ENCODE data around the gene CLEC16A.

Gene CLEC16A

GRCh38 chr16:11051430-11051829, 107.1 kb downstream of the CLEC16A start:
- no peak overlapping the region for H3K9ac ChIP-seq (ENCODE audit: low read length in 5 of 5)
- H3K27ac ChIP-seq (ENCODE audit: low read depth, low read length): no peak overlapping the region
- H3K36me3 ChIP-seq (ENCODE audit: control insufficient read depth in 5 of 5, insufficient read depth in 5 of 5, low read length in 5 of 5): peaks cover 4 to 74% (median 42%) of the 10 kb centered on the region in 5 donors
- no peaks in the 10 kb centered on the region for H3K27me3 ChIP-seq (ENCODE audit: control insufficient read depth in 5 of 5, insufficient read depth in 4 of 5, low read length in 5 of 5)
- no peaks in the 10 kb centered on the region for H3K9me3 ChIP-seq (ENCODE audit: control insufficient read depth in 5 of 5, low read length in 5 of 5)
- peaks cover 0 to 13% (median 2%) of the 10 kb centered on the region in 5 donors for H3K4me1 ChIP-seq (ENCODE audit: control insufficient read depth in 5 of 5, insufficient read depth in 5 of 5, low read length in 5 of 5)
- no peak overlapping the region for H3K4me3 ChIP-seq (ENCODE audit: low read depth in 1 of 5, low read length in 5 of 5)

- Histone ChIP-seq H3K27ac (ENCODE audit: low read depth, low read length) (no peak overlapping the region), H3K36me3 (ENCODE audit: control insufficient read depth in 5 of 5, insufficient read depth in 5 of 5, low read length in 5 of 5) (peaks cover 4 to 73% (median 41%) of the 10 kb centered on the region in 5 donors), H3K4me3 (ENCODE audit: low read depth in 1 of 5, low read length in 5 of 5) (no peak overlapping the region), H3K27me3 (ENCODE audit: control insufficient read depth in 5 of 5, insufficient read depth in 4 of 5, low read length in 5 of 5) (no peaks in the 10 kb centered on the region), H3K4me1 (ENCODE audit: control insufficient read depth in 5 of 5, insufficient read depth in 5 of 5, low read length in 5 of 5) (peaks cover 0 to 17% (median 4%) of the 10 kb centered on the region in 5 donors), H3K9me3 (ENCODE audit: control insufficient read depth in 5 of 5, low read length in 5 of 5) (no peaks in the 10 kb centered on the region), H3K9ac (ENCODE audit: low read length in 5 of 5) (no peak overlapping the region)
Measured at GRCh38 chr16:11051879-11052808, 107.8 kb downstream of the CLEC16A start.

- Histone ChIP-seq H3K36me3 (ENCODE audit: control insufficient read depth in 5 of 5, insufficient read depth in 5 of 5, low read length in 5 of 5) (peaks cover 0 to 61% (median 30%) of the 10 kb centered on the region in 5 donors), H3K9ac (ENCODE audit: low read length in 5 of 5) (no peak overlapping the region), H3K27me3 (ENCODE audit: control insufficient read depth in 5 of 5, insufficient read depth in 4 of 5, low read length in 5 of 5) (no peaks in the 10 kb centered on the region), H3K4me3 (ENCODE audit: low read depth in 1 of 5, low read length in 5 of 5) (no peak overlapping the region), H3K9me3 (ENCODE audit: control insufficient read depth in 5 of 5, low read length in 5 of 5) (no peaks in the 10 kb centered on the region), H3K4me1 (ENCODE audit: control insufficient read depth in 5 of 5, insufficient read depth in 5 of 5, low read length in 5 of 5) (peaks cover 0 to 15% (median 7%) of the 10 kb centered on the region in 5 donors), H3K27ac (ENCODE audit: low read depth, low read length) (no peak overlapping the region)
Measured at GRCh38 chr16:11053916-11054460, 109.6 kb downstream of the CLEC16A start.

GRCh38 chr16:11056090-11056992, 112.0 kb downstream of the CLEC16A start:
- H3K27me3 ChIP-seq (ENCODE audit: control insufficient read depth in 5 of 5, insufficient read depth in 4 of 5, low read length in 5 of 5): no peaks in the 10 kb centered on the region
- peaks cover 0 to 70% (median 29%) of the 10 kb centered on the region in 5 donors for H3K36me3 ChIP-seq (ENCODE audit: control insufficient read depth in 5 of 5, insufficient read depth in 5 of 5, low read length in 5 of 5)
- no peaks in the 10 kb centered on the region for H3K9me3 ChIP-seq (ENCODE audit: control insufficient read depth in 5 of 5, low read length in 5 of 5)
- H3K4me1 ChIP-seq (ENCODE audit: control insufficient read depth in 5 of 5, insufficient read depth in 5 of 5, low read length in 5 of 5): peaks cover 0 to 13% (median 7%) of the 10 kb centered on the region in 5 donors
- no peak overlapping the region for H3K27ac ChIP-seq (ENCODE audit: low read depth, low read length)
- no peak overlapping the region for H3K4me3 ChIP-seq (ENCODE audit: low read depth in 1 of 5, low read length in 5 of 5)
- H3K9ac ChIP-seq (ENCODE audit: low read length in 5 of 5): no peak overlapping the region

- Histone ChIP-seq H3K9me3 (ENCODE audit: control insufficient read depth in 5 of 5, low read length in 5 of 5) (no peaks in the 10 kb centered on the region), H3K27ac (ENCODE audit: low read depth, low read length) (no peak overlapping the region), H3K36me3 (ENCODE audit: control insufficient read depth in 5 of 5, insufficient read depth in 5 of 5, low read length in 5 of 5) (peaks cover 0 to 68% (median 29%) of the 10 kb centered on the region in 5 donors), H3K4me3 (ENCODE audit: low read depth in 1 of 5, low read length in 5 of 5) (no peak overlapping the region), H3K9ac (ENCODE audit: low read length in 5 of 5) (no peak overlapping the region), H3K27me3 (ENCODE audit: control insufficient read depth in 5 of 5, insufficient read depth in 4 of 5, low read length in 5 of 5) (no peaks in the 10 kb centered on the region), H3K4me1 (ENCODE audit: control insufficient read depth in 5 of 5, insufficient read depth in 5 of 5, low read length in 5 of 5) (peaks cover 0 to 13% (median 7%) of the 10 kb centered on the region in 5 donors)
Measured at GRCh38 chr16:11056993-11057649, 112.8 kb downstream of the CLEC16A start.

GRCh38 chr16:11057711-11058345, 113.5 kb downstream of the CLEC16A start:
- H3K36me3 ChIP-seq (ENCODE audit: control insufficient read depth in 5 of 5, insufficient read depth in 5 of 5, low read length in 5 of 5): peaks cover 0 to 61% (median 25%) of the 10 kb centered on the region in 5 donors
- H3K27me3 ChIP-seq (ENCODE audit: control insufficient read depth in 5 of 5, insufficient read depth in 4 of 5, low read length in 5 of 5): no peaks in the 10 kb centered on the region
- no peak overlapping the region for H3K9ac ChIP-seq (ENCODE audit: low read length in 5 of 5)
- H3K27ac ChIP-seq (ENCODE audit: low read depth, low read length): no peak overlapping the region
- H3K4me3 ChIP-seq (ENCODE audit: low read depth in 1 of 5, low read length in 5 of 5): no peak overlapping the region
- H3K4me1 ChIP-seq (ENCODE audit: control insufficient read depth in 5 of 5, insufficient read depth in 5 of 5, low read length in 5 of 5): peaks cover 0 to 13% (median 7%) of the 10 kb centered on the region in 5 donors
- no peaks in the 10 kb centered on the region for H3K9me3 ChIP-seq (ENCODE audit: control insufficient read depth in 5 of 5, low read length in 5 of 5)

- Histone ChIP-seq H3K27ac (ENCODE audit: low read depth, low read length) (no peak overlapping the region), H3K9ac (ENCODE audit: low read length in 5 of 5) (no peak overlapping the region), H3K27me3 (ENCODE audit: control insufficient read depth in 5 of 5, insufficient read depth in 4 of 5, low read length in 5 of 5) (no peaks in the 10 kb centered on the region), H3K4me1 (ENCODE audit: control insufficient read depth in 5 of 5, insufficient read depth in 5 of 5, low read length in 5 of 5) (peaks cover 0 to 13% (median 7%) of the 10 kb centered on the region in 5 donors), H3K4me3 (ENCODE audit: low read depth in 1 of 5, low read length in 5 of 5) (no peak overlapping the region), H3K36me3 (ENCODE audit: control insufficient read depth in 5 of 5, insufficient read depth in 5 of 5, low read length in 5 of 5) (peaks cover 0 to 58% (median 26%) of the 10 kb centered on the region in 5 donors), H3K9me3 (ENCODE audit: control insufficient read depth in 5 of 5, low read length in 5 of 5) (no peaks in the 10 kb centered on the region)
Measured at GRCh38 chr16:11058832-11059231, 114.5 kb downstream of the CLEC16A start.

GRCh38 chr16:11059588-11059987, 115.2 kb downstream of the CLEC16A start:
- Histone ChIP-seq H3K9ac (ENCODE audit: low read length in 5 of 5) (no peak overlapping the region), H3K36me3 (ENCODE audit: control insufficient read depth in 5 of 5, insufficient read depth in 5 of 5, low read length in 5 of 5) (peaks cover 0 to 52% (median 23%) of the 10 kb centered on the region in 5 donors), H3K4me3 (ENCODE audit: low read depth in 1 of 5, low read length in 5 of 5) (no peak overlapping the region), H3K27me3 (ENCODE audit: control insufficient read depth in 5 of 5, insufficient read depth in 4 of 5, low read length in 5 of 5) (no peaks in the 10 kb centered on the region), H3K9me3 (ENCODE audit: control insufficient read depth in 5 of 5, low read length in 5 of 5) (no peaks in the 10 kb centered on the region), H3K4me1 (ENCODE audit: control insufficient read depth in 5 of 5, insufficient read depth in 5 of 5, low read length in 5 of 5) (peaks cover 0 to 15% (median 7%) of the 10 kb centered on the region in 5 donors), H3K27ac (ENCODE audit: low read depth, low read length) (no peak overlapping the region)

- H3K4me1 ChIP-seq (ENCODE audit: control insufficient read depth in 5 of 5, insufficient read depth in 5 of 5, low read length in 5 of 5): peaks cover 0 to 22% (median 7%) of the 10 kb centered on the region in 5 donors
- H3K27ac ChIP-seq (ENCODE audit: low read depth, low read length): no peak overlapping the region
- H3K9me3 ChIP-seq (ENCODE audit: control insufficient read depth in 5 of 5, low read length in 5 of 5): no peaks in the 10 kb centered on the region
- peaks cover 0 to 55% (median 26%) of the 10 kb centered on the region in 5 donors for H3K36me3 ChIP-seq (ENCODE audit: control insufficient read depth in 5 of 5, insufficient read depth in 5 of 5, low read length in 5 of 5)
- no peak overlapping the region for H3K4me3 ChIP-seq (ENCODE audit: low read depth in 1 of 5, low read length in 5 of 5)
- H3K27me3 ChIP-seq (ENCODE audit: control insufficient read depth in 5 of 5, insufficient read depth in 4 of 5, low read length in 5 of 5): no peaks in the 10 kb centered on the region
- no peak overlapping the region for H3K9ac ChIP-seq (ENCODE audit: low read length in 5 of 5)
Measured at GRCh38 chr16:11060364-11060763, 116.0 kb downstream of the CLEC16A start.

All from subcutaneous abdominal adipose tissue (tissue), 5 donors.